Iris pigment epithelial cell (primary cell): ENCODE results near the gene ANAPC16.
"Not testable (repeated sequence)": the region's sequence is repeated elsewhere in the genome, so short reads cannot be mapped to it uniquely, and the experiment has no call there.

ENCODE experiments used
- DNase-seq: peaks from one replicate; pipeline ENCODE4 v3.0.0-alpha.2; 2011; ENCODE audit warnings: low read depth

ANAPC16 gene

DNA sequence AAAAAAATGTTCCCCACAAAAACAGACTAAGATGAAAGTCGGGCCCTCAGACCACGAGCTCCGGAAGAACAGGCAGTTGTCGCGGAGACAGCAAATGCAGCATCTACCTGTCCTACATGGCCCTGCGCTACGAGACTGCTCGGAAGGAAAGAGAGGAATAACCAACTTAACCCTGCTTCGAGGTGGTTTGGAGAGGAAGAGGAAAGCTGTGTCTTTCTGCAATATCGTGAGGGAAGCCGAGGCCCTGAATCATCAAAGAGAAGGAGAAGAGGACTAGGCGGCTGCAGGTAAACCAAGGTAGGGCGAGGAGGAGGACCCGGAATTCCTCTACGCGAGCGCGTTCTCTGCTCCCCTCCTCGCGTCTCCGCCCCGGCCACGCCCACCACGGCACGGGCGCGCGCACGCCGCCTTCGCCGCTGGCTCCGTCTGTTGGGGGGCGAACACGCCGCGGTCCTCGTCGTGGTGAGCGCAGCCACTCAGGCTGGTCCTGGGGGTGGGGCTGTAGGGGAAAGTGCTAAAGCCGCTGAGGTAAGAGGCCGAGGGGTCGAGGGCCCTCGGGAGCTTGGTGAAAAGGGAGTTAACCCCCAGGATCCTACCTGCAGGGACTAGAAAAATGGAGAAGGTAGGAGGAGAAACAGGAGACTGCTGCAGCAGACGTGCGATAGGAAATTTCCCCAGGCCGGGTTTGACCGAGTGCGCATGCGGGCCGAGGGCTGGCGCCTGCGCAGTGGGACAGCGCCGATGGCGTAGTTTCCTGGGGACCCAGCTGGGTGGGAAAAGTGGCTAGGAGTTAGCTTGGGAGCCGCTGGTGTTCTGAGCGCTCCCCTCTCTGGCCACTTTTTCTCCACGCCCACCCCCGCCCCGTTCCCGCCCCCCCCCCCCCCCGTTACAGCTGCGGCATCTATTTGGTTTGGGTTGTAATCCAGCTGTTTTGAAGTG is at the start of gene ANAPC16, which contains the start of gene ASCC1:
ANAPC16 (plus strand) TSS at position 402 of the 939 bp plus-strand sequence. CDS start 7,903 bp downstream, outside the sequence.
ASCC1 (minus strand) TSS at position 666 of the 939 bp plus-strand sequence. CDS start 2,978 bp downstream, outside the sequence.
- DNase-seq: peak; percentile 88

DNA sequence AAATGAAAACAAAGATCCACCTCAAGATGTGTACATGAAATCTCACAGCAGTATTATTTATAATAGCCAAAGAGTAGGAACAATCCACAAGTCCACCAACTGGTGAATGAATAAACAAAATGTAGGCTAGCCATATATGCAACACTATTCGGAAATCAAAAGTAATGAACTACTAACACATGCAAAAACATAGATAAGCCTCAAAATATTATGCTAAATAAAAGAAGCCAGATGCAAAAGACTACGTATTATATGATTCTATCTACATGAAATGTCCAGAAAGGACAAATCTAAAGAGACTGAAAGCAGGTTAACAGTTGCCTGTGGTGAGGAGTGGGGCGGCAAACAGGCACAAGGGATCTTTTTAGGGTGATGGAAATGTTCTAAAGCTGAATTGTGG is 48.7 kb upstream of the ANAPC16 start:
- no peak for DNase-seq

DNA sequence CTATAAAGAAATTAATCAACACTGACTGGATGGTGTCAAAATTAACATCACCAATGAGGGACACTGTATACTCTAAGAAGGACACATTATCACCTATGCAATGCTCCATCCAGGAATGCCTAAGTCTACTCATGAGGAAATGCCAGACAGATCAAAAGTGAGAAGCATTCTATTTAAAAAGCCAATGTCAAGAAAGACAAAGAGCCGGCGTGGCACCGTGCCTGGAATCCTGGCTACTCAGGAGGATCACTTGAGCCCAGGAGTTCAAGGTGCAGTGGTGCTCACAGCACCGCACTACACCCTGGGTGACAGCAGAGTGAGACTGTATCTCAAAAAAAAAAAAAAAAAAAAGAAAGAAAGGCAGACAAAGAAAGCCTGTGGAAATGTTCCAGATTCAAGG is 45.5 kb upstream of the ANAPC16 start:
- no peak for DNase-seq

DNA sequence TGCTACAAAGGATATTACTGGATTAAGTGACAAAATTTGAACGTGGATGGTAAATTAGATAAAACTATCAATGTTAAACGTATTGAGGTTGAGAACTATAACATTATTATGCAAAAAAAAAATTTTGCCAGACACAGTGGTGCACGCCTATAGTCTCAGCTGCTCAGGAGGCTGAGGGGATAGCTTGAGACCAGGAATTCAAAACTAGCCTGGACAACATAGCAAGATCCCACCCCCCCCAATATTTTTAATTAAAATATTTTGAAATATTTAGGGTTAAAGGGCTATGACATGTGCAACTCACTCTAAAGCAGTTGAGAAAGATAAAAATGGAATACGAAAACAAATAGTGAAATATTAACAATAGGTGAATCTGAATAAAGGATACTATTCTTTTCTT is 45.1 kb upstream of the ANAPC16 start:
- no peak for DNase-seq

DNA sequence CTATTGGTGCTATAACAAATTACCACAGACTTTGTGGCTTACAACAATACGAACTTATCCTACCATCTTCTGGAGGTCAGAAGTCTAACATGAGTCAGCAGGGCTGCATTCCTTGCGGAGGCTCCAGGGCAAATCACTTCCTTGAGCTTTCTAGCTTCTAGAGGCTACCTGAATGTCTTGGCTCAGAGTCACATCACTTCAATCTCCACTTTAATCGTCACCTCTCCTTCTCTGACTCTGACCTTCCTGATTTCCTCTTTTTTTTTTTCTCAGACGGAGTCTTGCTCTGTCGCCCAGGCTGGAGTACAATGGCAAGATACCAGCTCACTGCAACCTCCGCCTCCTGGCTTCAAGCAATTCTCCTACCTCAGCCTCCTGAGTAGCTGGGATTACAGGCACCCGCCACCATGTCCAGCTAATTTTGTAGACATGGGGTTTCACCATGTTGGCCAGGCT is 44.6 kb upstream of the ANAPC16 start:
- peak; percentile 91 for DNase-seq

DNA sequence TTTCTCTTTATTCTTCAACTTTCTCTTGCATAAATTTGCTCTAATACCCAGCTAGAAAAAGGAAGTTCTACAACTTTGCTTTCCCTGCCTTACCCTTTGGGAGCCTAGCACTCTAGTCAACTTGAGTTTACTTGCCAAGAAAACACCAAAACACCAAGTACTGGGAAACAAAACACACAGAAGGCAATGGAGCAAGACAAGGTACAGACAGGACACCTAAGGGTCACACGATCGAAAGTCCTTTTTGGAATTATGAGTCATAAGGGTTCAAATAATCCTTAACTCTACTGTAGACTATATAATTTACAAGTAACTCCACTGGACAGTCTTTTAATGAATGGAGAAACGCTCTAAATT is 42.6 kb upstream of the ANAPC16 start:
- no peak for DNase-seq

DNA sequence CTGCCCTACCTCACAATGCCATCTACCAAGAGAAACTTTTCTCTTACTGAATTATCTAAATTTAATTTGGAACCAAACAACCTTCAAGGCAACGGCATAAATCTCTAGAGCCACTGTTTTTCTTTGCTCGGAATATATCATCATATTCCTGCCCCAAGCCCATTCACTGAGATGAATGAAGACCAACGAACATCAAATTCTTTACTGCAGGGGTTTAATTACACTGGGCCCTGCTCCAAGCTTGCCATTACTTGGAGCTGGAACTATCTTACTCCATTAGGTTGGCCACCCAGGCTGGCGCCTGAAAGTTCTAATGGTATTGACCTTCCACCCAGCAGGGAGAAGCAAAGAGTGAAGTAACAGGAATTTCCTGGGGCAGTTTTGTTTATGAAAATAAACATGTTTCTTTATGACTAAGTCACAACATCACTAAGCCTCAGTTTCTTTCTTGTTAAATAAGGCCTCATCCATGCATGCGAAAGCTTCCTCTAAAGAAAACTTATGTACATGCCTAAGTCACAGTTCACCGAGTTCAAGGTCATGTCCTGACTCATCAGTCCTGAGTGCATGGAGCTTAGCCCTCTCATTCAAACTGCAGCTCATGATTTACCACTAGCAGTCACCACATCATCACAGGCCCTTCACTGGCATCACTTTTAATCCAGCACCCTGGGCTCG is 42.1 kb upstream of the ANAPC16 start:
- peak; percentile 21 for DNase-seq

DNA sequence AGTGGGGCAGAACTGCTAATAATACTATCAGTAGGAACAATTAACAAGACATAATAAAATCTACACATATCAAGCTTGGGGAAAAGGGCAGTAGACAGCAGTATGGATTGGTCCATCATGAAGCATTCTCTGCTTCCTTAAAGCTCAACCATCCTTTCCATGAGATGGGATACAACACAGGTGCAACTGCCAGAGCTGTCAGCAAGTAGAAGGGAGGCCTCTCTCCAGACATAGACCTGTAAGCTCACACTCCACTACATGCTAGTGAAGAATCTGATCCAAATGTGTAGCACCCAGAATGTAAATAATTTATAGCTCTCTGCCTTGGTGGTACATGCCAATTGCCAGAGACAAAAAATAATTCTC is 41.5 kb upstream of the ANAPC16 start:
- DNase-seq: no peak

DNA sequence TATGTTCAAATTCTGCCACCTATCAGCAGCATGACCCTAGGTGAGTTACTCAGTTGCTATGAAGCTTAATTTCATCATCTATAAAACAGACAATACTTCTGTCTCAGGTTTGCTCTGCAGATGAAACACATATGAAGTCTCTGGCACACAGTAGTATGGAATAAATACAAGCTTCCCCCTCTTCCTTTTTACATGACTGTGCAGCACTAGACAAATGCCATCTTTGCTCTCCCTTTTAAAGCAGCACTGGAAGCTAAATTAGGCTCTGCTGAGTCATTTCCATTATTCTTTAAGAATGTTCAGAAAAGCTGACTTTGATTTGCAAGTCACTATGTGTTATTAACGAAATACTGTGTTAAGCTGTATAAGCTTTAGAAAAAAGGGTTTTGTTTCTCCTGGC is 40.7 kb upstream of the ANAPC16 start:
- peak; percentile 55 for DNase-seq

DNA sequence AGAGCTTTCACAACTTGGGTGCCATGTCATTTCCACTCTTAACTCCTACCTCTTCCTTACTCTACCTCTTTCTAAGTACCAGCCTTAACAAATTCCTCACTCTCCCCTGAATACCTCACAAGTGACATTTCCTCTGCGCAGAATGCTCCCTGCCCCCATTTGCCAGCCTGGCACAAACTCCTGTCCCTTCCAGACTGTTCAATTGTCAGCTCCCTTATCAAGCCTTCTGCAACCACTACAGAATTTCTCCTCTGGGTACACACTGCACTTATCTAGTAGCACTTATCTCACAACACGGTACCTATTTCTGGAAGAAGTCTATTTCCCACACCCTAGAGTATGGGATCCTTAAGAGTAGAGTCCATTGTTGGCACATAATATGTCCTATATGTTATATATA is 39.1 kb upstream of the ANAPC16 start:
- DNase-seq: no peak

DNA sequence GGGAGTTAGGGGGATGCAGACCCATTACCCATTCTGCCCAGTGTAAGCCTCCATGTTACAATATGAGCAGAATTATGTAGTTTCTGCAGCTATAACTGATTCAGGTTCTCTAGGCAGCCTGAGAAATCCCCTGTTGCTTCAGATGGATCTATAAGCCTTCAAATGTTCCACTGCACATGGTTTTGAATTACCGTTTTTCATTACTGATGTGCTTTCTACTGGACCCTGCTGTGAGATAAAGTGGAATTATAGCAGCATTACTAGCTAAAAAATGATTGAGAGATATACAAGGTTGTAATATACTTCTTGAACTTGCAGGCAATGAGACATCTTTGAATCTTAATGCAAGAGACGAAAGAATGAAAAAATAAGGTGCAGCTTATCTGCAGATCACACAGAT is 38.4 kb upstream of the ANAPC16 start:
- no peak for DNase-seq

DNA sequence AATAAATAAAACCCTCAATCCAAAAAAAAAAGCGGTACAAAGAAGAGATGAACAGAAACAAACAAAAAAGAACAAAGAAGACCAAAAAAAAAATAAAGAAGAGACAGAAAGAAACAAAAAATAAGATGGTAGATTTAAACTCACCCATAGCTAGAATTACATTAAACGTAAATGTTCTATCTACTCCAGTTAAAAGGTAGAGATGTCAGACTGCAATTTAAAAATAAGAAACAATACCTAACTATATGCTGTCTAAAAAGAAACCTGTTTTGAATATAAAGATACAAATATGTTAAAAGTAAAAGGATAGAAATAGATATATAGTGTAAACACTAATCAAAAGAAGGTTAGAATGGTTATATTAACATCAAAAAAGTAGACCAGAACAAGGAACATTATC is 31.7 kb upstream of the ANAPC16 start:
- DNase-seq: no peak

DNA sequence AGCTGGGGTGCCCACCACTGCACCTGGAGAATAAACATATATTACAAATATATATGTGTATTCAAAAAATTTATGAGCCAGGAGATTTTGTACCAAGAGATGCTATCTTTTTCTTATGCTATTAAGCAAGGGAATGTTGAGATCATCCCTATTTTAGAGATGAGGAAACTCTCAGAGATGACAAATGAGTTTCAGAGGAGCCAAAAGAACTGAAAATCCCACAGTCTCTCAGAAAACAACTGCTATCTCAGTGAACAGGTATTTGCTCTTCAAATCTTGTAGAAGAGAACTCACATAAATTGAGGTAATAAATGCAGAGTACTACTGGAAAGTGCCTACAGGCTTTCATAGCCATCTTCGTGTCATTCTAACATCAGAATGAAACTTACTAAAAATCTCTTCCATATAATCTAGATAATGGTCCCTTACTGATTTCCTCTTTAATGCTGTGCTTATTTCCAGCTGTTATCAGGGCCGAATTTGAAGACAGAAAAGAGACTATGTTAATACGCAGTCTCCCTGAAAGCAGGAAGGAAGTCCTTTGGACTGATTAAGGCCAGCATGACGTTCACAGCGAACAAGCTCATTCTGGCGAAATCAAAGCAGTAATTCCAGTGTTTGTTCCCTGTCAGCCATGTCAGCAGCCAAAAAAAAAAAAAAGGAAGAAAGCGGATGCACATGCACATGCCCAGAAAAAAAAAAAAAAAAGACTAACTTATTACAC is 29.4 kb upstream of the ANAPC16 start:
- peak; percentile 67 for DNase-seq

DNA sequence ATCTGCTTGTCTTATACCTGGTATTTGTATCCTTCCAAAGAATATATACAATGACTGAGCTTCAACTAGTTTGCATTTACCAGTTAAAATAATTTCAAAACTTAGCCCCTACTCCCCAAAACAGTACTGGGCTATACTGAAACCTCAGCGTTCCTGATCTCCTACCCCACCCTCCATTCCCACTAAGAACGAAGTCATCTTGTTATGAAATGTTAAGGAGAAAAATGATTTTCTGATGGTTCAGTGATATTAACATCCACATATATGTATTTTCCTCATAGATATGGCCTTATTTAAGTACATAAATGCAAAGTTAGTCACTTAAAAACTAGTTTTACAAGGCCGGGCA is 28.9 kb upstream of the ANAPC16 start:
- no peak for DNase-seq

DNA sequence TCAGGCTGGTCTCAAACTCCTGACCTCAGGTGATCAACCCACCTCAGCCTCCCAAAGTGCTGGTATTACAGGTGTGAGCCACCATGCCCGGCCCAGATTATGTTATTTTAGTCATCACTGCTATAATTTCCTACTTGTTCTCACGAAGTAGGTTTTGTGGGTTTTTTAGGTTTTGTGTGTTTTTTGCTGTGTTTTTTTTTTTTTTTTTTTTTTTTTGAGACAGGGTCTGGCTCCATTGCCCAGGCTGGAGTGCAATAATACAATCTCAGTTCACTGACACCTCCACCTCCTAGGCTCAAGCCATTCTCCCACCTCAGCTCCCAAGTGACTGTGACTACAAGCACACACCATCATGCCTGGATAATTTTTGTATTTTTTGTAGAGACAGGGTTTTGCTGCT is 20.9 kb upstream of the ANAPC16 start:
- DNase-seq: no peak

DNA sequence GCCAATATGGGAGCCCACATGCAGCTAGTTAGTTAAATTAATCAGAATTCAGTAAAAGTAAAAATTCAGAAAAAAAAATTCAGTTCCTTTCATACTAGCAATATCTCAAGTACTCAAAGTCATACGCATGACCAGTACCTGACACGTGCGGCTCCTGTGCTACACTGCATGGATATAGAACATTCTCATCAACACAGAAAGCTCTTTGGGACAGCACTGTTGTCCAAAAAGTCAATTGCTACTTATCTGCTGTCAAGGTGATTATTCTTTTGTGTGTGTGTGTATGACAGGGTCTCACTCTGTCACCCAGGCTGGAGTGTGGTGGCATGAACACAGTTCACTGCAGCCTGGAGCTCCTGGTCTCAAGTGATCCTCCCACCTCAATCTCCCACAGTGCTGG is 14.9 kb upstream of the ANAPC16 start:
- no peak for DNase-seq

DNA sequence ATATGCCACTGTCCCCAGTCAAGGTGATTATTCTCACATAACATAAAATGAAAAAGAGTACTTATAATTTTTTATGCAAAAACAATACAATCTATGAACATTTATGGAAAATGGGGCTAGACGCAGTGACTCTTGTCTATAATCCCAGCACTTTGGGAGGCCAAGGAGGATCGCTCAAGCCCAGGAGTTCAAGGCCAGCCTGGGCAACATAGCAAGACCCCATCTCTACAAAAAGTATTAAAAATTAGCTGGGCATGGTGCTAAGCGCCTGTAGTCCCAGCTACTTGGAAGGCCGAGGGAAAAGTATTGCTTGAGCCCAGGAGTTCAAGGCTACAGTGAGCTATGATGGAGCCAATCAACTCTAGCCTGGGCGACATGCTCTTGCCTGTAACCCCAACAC is 14.5 kb upstream of the ANAPC16 start:
- no peak for DNase-seq

DNA sequence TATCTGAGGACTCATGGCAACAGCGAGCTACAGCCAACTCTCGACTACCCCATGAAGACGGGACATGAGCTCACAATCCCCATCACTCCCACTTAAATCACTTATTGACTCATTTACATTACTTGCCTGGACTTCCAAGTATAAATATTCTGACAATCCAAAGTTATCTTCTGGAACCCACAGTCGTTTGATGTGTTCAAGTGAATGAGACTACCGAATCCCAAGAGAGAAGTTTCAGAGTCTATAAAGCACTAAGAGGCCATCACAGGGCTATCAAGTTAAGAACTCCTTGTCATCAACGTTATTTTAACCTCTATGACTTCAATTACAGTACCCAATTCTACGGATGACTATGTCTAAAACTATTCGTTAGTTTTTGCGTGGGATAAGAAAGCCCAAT is 11.5 kb upstream of the ANAPC16 start:
- DNase-seq: no peak

DNA sequence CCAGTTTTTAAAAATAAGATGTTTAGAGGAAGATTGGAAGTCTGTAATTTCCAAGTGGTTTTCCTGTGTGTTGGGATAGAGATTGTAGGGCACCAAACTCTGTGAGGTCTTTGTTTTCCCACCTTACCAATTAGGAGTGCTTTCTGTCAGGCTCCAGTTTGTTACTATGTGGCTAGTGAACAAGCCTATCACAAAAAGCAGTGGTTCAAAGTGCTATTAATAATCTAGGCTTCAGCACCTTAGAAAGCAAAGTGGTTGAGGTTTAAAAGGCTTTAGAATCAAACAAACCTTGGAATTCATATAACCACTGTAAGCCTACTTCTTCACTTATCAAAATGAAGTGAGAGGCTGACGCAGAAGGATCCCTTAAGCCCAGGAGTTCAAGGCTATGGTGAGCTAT is 11.1 kb upstream of the ANAPC16 start:
- no peak for DNase-seq

DNA sequence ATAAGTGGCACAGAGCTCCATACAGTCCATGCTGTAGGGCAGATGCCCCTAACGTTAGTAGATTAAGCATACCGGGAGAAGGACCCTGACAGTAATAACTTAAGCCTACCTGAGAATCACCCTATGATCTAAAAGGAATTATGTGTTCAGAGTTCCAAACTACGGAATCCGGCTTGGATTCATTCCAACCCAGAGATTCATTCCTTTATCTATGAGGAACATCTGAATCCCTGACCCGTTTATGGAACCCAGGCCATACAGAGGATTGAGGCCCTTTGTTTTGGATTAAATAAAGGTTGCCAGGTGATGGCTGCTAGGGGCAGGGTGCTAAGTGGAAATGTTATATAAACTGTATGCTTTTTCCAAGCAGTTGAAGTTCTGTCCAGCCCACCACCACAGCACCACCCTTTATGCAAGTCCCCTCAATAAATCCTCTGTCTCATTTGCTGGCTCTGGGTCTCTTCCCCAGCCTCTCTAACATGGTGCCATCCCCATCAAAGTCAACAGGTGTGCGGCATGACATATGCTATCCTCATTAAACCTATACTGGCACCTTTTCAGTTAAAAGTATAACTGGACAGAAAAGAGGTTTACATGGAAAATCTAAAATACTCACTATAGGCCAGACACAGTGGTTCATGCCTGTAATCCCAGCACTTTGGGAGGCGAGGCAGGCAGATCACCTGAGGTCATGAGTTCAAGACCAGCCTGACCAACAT is 9.1 kb upstream of the ANAPC16 start:
- no peak for DNase-seq

DNA sequence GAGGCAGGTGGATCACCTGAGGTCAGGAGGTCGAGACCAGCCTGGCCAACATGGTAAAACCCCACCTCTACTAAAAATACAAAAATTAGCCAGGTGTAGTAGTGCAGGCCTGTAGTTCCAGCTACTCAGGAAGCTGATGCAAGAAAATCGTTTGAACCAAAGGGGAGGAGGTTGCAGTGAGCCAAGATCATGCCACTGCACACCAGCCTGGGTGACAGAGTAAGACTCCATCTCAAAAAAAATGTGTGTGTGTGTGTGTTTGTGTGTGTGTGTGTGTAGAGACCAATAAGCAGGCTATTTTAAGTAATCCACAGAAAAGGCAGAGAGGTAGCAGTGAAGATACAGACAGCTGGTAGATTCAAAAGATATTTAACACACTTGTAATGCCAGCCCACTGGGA is 7.3 kb upstream of the ANAPC16 start:
- DNase-seq: not testable (repeated sequence)

DNA sequence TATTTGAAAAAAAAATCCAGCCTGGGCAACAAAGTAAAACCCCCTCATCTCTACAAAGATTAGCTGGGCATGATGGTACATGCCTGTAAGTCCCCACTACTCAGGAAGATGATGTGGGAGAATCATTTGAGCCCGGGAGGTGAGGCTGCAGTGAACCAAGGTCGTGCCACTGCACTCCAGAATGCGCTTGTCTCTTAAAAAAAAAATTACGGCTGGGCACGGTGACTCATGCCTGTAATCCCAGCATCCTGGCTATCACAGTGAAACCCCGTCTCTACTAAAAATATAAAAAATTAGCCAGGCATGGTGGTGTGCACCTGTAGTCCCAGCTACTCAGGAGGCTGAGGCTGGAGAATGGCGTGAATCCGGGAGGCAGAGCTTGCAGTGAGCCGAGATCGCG is 4.4 kb upstream of the ANAPC16 start:
- peak; percentile 36 for DNase-seq
